ENCODE data around the gene PPP2R5A.
"Not testable (repeated sequence)": the region's sequence is repeated elsewhere in the genome, so short reads cannot be mapped to it uniquely, and the experiment has no call there.

PPP2R5A gene

DNA sequence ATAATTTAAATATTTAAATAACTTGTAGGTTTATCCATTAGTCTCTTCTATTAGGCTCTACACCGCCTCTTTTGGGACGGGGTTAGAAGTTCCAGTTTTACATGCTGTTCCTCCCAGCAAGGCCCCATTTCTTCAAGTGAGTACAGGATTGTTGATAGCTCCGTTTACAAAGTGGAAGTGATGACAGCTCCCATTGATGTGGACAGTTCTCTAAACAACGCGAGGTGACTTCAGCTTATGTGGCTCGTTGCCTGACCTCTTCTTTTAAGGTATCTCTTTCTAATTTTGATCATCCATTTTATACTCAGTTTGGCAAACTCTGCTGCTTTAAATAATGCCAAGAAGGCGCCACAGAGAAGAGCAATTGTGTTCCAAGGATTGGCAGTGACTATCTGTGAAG lies 79.8 kb downstream of the PPP2R5A start:
- DNase-seq: no peak

DNA sequence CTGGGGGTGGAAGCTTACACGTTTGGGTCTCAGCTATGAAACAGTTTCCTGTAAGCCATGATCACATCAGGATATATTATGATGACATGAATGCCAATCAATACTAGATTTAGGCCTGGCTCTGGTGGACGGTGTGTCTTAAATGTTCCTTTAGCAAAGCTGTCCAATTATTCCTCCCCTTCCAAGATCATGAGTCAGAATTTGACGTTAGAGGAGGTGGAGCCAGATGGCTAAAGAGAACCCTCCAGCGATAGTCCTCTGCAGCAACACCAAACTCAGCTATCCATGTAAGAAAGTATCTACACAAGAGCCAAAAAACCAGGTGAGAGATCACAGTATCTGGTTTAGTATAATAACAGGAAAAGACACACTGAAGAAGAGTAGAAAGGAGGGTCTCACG lies 81.7 kb downstream of the PPP2R5A start:
- no peak for DNase-seq

DNA sequence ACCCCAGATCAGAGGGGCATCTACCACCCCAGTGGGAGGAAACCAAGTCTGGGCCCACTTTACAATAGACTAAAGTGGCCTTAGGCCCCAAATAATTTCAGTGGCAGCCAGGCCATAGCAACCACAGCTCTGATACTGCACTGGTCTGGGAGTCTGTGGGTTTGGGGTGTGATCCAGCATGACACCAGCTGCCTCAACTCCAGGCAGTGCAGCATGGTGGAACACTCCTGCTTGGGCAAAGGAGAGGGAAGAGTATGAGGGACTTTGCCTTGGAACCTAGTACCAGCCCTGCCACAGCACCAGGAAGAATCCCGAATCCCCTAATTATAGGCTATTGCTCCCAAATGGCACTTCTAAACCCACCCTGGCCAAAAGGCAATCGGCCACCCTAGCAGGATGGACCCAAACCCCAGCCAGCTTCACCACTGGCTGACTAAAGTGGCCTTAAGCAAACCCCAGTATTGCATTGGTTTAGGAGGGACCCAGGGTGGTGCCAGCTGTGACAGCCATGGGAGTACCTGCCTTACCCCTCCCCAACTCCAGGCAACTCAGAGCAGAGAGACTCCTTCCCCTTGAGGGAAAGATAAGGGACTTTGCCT lies 82.4 kb downstream of the PPP2R5A start:
- DNase-seq: no peak

DNA sequence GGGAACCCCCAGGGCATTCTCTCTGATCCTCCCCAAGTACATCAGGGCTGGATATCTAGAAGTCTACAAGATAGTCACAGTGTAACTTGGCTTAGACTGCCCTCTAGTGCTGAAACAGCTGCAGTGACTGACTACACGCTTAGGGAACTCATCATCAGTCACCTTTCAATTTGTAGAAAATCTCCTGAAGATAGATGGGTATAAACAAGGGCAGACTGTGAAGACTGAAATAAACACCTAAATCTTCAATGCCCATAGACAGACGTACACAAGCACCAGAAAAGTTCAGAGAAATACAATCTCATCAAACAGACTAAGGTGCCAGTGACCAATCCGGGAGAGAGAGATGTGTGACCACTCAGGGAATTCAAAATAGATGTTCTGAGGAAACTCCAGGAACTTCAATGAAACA lies 82.9 kb downstream of the PPP2R5A start:
- DNase-seq: peak; percentile 81

DNA sequence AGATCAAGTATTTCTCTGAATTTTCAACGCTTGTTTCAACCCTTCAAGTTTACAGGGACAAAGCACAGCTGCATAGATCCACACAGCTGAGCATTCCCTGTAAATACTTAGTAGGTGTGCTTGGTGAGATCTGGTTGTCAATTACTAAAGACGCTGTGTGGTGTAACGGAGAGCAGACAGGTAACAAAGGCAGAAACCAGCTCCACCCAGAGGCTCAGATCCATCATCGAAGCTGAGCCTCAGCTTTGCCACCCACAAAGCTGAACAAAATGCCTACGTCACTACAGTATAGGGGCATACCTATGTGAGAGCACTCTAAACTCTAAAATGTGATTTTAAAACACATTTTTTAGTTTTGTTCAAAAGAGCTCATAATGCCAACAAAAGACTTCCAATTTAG lies 90.8 kb downstream of the PPP2R5A start:
- no peak for DNase-seq

DNA sequence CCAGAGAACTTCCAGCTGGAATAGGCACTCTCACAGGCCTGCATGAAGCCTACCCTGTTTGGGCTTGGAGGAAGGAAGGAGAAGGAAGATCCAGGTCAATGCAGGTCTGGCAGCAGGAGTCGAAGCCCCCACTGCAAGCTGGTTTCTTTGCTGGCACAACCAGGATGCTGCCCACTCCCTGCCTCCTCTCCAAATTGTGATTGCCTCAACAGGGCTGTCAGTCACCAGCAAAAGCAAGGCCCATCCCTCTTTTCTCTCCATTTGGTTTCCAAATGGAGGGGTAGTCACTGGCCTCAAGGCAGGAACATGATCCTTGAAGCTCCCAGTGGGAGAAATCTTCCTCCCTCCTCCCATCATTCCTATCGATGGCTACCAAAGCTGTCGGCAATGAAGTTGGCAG lies 92.4 kb downstream of the PPP2R5A start:
- DNase-seq: no peak

DNA sequence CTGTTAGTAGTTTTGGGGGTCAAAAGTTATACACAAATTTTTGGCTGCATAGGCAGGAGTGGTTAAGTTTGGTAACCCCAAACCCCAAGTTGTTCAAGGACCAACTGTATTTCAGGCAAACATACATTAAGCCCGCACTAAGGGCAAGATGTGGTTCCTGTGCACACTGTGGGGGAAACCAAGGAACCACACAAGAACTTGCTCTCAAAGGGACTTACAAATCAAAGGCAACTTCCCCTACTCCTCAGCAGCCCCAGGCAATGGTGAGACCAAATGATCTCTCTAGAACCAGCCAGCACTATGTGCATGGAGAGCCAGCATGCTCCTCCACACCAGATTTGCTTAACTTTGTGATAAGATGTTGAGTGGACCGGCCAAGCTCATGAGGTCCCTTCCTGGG lies 94.2 kb downstream of the PPP2R5A start:
- no peak for DNase-seq

DNA sequence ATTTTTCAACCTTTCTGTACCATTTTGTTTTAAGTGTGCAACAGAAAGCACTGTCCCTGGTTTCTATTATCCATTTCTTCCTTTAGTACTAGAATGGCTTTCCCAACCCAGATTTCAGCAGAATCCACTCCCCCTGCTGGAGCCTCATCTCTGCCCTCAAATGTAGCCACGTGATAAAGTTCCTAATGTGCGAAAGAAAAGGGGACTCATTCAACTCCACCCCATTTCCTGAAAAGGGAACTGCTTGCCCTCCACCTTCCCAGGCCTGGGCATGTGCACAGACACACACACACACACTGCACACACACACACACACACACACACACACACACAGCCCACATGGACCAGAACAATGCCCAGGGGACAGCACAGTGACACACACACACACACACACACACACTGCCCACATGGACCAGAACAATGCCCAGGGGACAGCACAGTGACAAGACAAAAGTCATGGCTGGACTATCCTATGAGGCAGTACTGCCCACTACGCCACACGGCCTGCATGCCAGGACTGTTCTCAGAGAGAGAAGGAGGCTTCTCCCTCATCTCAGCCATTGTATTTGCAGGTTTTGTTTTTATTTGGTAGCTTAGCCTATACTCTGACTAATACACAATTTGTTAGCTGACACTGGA lies 96.3 kb downstream of the PPP2R5A start:
- no peak for DNase-seq

DNA sequence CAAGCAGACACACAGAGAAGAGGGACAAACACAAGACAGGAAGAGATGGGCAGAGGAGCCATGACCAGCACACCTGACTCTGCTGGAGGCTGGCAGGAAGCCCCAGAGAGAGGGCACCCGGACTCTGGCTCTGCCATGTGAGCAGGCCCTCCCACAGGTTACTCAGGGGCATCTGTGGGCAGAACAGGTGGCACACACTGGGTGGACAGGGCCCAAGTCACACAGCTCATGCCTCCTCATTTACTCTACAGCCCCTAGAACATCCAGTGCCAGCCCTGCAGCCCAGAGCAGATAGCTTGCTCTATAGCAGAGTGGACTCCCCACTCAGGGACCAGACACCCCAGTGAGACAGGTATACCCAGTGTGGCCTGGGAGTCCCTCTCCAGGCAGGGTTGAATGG lies 100.8 kb downstream of the PPP2R5A start:
- DNase-seq: no peak

DNA sequence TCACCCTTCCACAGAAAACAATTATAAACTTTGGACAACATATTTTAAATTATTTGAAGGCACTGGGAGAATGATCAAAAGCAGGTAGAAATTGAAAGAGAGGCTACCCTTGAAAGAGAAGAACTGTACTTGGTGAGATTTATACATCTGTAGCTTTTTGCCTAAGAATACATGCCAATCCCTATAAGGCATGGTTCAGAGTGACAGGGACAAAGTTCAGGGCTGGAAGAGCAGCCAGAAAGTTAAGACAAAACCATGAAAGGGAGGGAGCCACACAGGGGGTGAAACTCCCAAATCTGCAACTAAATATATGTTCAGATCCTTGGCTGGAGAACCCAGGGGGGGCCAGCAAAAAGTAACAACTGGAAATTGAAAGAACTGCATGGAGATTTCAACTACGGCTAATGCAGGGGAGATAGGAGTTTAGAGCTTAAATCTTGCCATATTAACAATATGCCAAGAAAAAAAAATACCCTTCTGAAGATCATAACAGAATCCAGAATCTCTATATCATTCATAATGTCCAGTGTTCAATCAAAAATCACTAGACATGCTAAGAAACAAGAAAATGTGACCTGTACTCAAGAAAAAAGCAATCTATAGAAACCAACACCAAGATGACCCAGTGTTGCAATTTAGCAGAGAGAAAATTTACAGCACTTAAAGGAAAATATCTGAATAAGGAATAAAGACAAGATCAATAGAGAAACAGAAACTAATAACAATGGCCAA lies 103.9 kb downstream of the PPP2R5A start:
- DNase-seq: no peak

DNA sequence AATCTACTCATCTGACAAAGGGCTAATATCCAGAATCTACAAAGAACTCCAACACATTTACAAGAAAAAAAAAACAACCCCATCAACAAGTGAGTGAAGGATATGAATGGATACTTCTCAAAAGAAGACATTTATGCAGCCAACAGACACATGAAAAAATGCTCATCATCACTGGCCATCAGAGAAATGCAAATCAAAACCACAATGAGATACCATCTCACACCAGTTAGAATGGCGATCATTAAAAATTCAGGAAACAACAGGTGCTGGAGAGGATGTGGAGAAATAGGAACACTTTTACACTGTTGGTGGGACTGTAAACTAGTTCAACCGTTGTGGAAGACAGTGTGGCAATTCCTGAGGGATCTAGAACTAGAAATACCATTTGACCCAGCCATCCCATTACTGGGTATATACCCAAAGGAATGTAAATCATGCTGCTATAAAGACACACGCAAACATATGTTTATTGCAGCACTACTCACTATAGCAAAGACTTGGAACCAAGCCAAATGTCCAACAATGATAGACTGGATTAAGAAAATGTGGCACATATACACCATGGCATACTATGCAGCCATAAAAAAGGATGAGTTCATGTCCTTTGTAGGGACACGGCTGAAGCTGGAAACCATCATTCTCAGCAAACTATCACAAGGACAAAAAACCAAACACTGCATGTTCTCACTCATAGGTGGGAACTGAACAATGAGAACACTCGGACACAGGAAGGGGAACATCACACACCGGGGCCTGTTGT lies 110.6 kb downstream of the PPP2R5A start:
- not testable (repeated sequence) for DNase-seq

DNA sequence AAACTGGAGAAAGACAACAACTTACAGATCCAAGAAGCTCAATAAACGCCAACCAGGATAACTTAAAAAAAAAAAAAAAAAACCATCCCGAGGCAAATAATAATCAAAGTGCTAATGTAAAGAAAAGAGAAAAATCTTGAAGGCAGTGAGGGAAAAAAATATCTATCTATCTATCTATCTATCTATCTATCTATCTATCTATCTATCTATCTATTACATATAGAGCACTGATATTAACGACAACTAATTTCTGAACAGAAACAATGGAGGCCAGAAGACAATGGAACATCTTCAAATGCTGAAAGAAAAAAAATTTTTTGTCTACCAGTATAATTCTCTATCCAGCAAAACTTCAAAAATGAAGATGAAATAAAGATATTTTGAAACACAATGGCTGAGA lies 111.4 kb downstream of the PPP2R5A start:
- DNase-seq: no peak

DNA sequence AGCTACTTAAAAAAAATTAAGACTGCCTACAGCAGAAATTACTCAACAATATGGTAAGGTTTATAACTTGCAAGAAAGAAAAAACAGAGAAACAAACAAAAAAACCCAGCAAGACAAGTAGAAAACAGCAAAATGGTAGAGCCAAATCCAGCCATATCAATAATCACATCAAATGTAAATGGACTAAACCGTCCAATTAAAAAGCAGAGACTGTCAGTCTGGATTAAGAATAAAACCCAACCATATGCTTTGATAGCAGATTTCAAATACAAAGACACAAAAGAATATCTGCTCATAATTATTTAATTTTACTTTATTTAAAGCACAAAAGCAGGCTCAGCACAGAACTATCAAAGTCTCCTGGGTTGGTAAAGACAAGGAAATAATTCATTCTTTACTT lies 112.0 kb downstream of the PPP2R5A start:
- DNase-seq: no peak

DNA sequence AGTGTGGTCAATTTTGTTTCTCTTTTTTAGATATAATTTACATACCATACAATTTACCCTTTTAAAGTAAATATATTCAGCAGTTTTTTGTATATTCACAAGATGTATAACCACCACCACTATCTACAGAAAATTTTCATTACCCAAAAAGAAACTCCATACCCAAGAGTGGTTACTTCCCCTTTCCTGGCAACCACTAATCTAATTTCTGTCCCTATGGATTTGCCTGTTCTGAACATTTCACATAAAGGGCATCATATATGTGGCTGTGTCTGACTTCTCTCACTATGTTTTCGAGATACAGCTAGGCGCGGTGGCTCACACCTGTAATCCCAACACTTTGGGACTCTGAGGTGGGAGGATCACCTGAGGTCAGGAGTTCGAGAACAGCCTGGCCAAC lies 115.8 kb downstream of the PPP2R5A start:
- DNase-seq: no peak

DNA sequence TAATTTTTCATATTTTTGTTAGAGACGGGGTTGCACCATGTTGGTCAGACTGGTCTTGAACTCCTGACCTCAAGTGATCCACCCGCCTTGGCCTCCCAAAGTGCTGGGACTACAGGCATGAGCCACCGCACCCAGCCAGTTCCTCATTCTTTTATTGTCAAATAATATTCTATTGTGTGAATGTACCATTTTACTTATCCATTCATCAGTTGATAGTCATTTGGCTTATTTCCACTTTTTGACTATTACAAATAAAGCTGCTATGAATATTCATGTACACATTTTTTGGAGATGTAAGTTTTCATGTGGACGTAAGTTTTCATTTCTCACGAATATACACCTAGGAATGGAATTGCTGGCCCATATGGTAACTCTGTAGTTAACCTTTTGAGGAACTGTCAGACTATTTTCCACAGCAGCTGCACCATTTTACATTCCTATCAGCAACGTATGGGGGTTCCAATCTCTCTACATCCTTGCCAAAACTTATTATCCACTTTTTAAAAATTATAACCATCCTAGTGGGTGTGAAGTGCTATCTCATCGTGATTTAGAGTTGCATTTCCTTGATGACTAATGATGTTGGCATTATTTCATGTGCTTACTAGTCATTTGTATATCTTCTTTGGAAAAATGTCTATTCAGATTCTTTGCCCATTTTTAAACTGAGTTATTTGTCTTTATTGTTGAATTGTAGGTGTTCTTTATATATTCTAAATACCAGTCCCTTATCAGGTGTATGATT lies 116.8 kb downstream of the PPP2R5A start:
- no peak for DNase-seq

DNA sequence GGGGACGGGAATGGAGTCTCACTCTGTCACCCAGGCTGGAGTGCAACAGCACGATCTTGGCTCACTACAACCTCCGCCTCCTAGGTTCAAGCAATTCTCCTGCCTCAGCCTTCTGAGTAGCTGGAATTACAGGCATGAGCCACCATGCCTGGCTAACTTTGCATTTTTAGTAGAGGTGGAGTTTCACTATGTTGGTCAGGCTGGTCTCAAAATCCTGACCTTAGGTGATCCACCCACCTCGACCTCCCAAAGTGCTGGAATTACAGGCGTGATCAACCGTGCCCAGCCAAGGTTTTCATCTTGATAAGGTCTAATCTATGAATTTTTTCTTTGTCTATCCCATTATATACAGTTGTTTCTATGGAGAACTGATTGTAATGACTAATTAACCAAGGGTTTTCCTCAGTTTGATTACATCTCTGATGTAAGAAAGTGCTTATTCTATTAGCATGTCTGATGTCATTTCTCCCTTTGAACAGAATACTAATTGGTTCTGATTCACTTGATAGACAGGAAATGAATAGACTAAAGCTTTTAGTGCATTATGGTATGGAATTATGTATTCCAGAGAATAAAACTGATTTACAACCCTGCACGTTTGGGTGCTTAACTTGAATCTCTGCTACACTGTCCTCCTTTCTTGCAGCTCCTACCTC lies 117.6 kb downstream of the PPP2R5A start:
- DNase-seq: no peak

DNA sequence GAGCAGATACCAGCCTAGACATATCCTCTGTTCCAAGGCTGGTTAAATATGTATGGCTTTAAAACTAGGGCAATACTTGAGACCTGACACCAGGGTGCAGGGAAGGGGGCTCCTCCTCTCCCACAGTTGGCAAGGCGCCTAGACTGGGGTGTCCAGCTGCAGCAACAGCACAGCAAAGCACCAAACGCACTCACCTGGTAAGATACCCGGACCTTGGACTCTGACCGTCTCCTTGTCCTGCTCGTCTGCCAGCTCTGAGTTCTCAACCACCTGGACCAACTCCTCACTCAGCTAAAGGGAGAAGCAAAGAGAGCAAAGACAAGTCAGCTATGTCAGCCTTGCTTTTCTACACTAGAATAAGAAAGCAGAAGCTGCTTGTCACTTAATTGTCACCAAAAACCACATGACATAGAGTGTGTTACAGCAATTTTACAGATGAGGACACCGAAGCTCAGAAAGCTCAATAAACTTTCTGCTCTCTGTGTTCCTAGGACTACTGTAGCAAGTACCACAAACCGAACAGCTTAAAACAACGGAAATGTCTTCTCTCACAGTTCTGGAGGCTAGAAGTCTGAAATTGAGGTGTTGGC lies 125.1 kb downstream of the PPP2R5A start:
- DNase-seq: no peak
